HEK293 (cell line): Measurements from ENCODE around the gene ITGA3.

ENCODE experiments used
- CTCF ChIA-PET: fragments of 350-600 bp; formaldehyde crosslinking; extraction: SDS; loops from one replicate; lab custom pipeline; 2021; ENCODE audit warnings: antibody characterized with exemption; lab: Yijun Ruan, JAX
- POLR2A ChIA-PET: fragments of 300-600 bp; formaldehyde crosslinking; extraction: SDS; loops from one replicate; lab custom pipeline; 2020; ENCODE audit warnings: antibody characterized with exemption, inconsistent platforms; lab: Yijun Ruan, JAX
- H3K27ac ChIP-seq: fragments of 200-500 bp; sonication (Bioruptor generic); 2 replicates; pipeline ENCODE4 v1.5.1; 2014; ENCODE audit warnings: low read depth, low read length, control low read depth, inconsistent platforms; ENCODE audit errors: extremely low read depth
- H3K36me3 ChIP-seq, 2 experiments: fragments of 200-500 bp in 1 of 2; sonication (Bioruptor generic) in 1 of 2; 1 replicate in 1 of 2; 2 replicates in 1 of 2; pipeline ENCODE4 v1.5.1; 2014 to 2017; ENCODE audit warnings: inconsistent platforms in 2 of 2, low read length in 2 of 2; ENCODE audit not compliant: control insufficient read depth in 2 of 2, insufficient read depth in 1 of 2
- H3K4me1 ChIP-seq: fragments of 200-500 bp; sonication (Bioruptor generic); 2 replicates; pipeline ENCODE4 v1.5.1; 2014; ENCODE audit warnings: mild to moderate bottlenecking, low read length, inconsistent platforms; ENCODE audit not compliant: control insufficient read depth, insufficient read depth
- H3K4me3 ChIP-seq: 2 replicates; pipeline ENCODE4 v1.5.1; 2011; ENCODE audit warnings: low read depth, mild to moderate bottlenecking, control low read depth, low read length, moderate library complexity
- H3K9me3 ChIP-seq: fragments of 200-500 bp; sonication (Bioruptor generic); 2 replicates; pipeline ENCODE4 v1.5.1; 2014; ENCODE audit warnings: low read depth, low read length, inconsistent platforms; ENCODE audit not compliant: control insufficient read depth, insufficient read depth
- GLI4 ChIP-seq: fragments of 450-650 bp; formaldehyde crosslinking; IDR thresholded peaks from 2 replicates; pipeline ENCODE4 v1.5.1; 2016; ENCODE audit warnings: missing biosample characterization, missing genetic modification characterization
- KLF16 ChIP-seq: fragments of 450-650 bp; formaldehyde crosslinking; IDR thresholded peaks from 2 replicates; pipeline ENCODE4 v1.5.1; 2017; ENCODE audit warnings: missing biosample characterization, missing genetic modification characterization
- MZF1 ChIP-seq: fragments of 450-650 bp; formaldehyde crosslinking; IDR thresholded peaks from 2 replicates; pipeline ENCODE4 v1.5.1; 2017; ENCODE audit warnings: missing biosample characterization, missing genetic modification characterization, borderline replicate concordance
- OVOL3 ChIP-seq: fragments of 450-650 bp; formaldehyde crosslinking; IDR thresholded peaks from 2 replicates; pipeline ENCODE4 v1.5.1; 2016; ENCODE audit warnings: missing biosample characterization, missing genetic modification characterization
- ZEB2 ChIP-seq: fragments of 450-650 bp; formaldehyde crosslinking; IDR thresholded peaks from 2 replicates; pipeline ENCODE4 v1.5.1; 2016; ENCODE audit warnings: missing biosample characterization, missing genetic modification characterization
- ZFHX2 ChIP-seq: fragments of 450-650 bp; formaldehyde crosslinking; conservative IDR thresholded peaks from 2 replicates; pipeline ENCODE4 v1.5.1; 2016; ENCODE audit warnings: missing biosample characterization, missing genetic modification characterization
- ZNF132 ChIP-seq: fragments of 450-650 bp; formaldehyde crosslinking; IDR thresholded peaks from 2 replicates; pipeline ENCODE4 v1.5.1; 2017; ENCODE audit warnings: missing biosample characterization, missing genetic modification characterization, borderline replicate concordance
- ZNF138 ChIP-seq: fragments of 450-650 bp; formaldehyde crosslinking; IDR thresholded peaks from 2 replicates; pipeline ENCODE4 v1.5.1; 2016; ENCODE audit warnings: missing biosample characterization, missing genetic modification characterization, borderline replicate concordance
- ZNF175 ChIP-seq: fragments of 450-650 bp; formaldehyde crosslinking; IDR thresholded peaks from 2 replicates; pipeline ENCODE4 v1.5.1; 2016; ENCODE audit warnings: missing biosample characterization, missing genetic modification characterization
- ZNF221 ChIP-seq: fragments of 450-650 bp; formaldehyde crosslinking; IDR thresholded peaks from 2 replicates; pipeline ENCODE4 v1.5.1; 2017; ENCODE audit warnings: missing biosample characterization, missing genetic modification characterization, borderline replicate concordance
- ZNF354C ChIP-seq: fragments of 450-650 bp; formaldehyde crosslinking; IDR thresholded peaks from 2 replicates; pipeline ENCODE4 v1.5.1; 2016; ENCODE audit warnings: missing biosample characterization, missing genetic modification characterization, low read depth, borderline replicate concordance
- ZNF426 ChIP-seq: fragments of 450-650 bp; formaldehyde crosslinking; IDR thresholded peaks from 2 replicates; pipeline ENCODE4 v1.5.1; 2017; ENCODE audit warnings: missing biosample characterization, missing genetic modification characterization, mild to moderate bottlenecking, inconsistent platforms, moderate library complexity
- ZNF560 ChIP-seq: fragments of 450-650 bp; formaldehyde crosslinking; IDR thresholded peaks from 2 replicates; pipeline ENCODE4 v1.5.1; 2017; ENCODE audit warnings: missing biosample characterization, missing genetic modification characterization, borderline replicate concordance
- ZNF596 ChIP-seq: fragments of 450-650 bp; IDR thresholded peaks from 2 replicates; pipeline ENCODE4 v1.5.0; 2018; ENCODE audit warnings: missing biosample characterization, mild to moderate bottlenecking, missing genetic modification characterization, moderate library complexity
- ZNF600 ChIP-seq: fragments of 450-650 bp; formaldehyde crosslinking; IDR thresholded peaks from 2 replicates; pipeline ENCODE4 v1.5.1; 2016; ENCODE audit warnings: missing biosample characterization, missing genetic modification characterization
- ZNF623 ChIP-seq: fragments of 450-650 bp; formaldehyde crosslinking; IDR thresholded peaks from 2 replicates; pipeline ENCODE4 v1.5.1; 2016; ENCODE audit warnings: missing biosample characterization, missing genetic modification characterization
- ZNF629 ChIP-seq: fragments of 450-650 bp; formaldehyde crosslinking; IDR thresholded peaks from 2 replicates; pipeline ENCODE4 v1.5.1; 2017; ENCODE audit warnings: missing biosample characterization, missing genetic modification characterization
- ZNF660 ChIP-seq: fragments of 450-650 bp; IDR thresholded peaks from 2 replicates; pipeline ENCODE4 v1.5.1; 2018; ENCODE audit warnings: missing biosample characterization, mild to moderate bottlenecking, missing genetic modification characterization
- ZNF670 ChIP-seq: fragments of 450-650 bp; formaldehyde crosslinking; IDR thresholded peaks from 2 replicates; pipeline ENCODE4 v1.5.1; 2016; ENCODE audit warnings: missing biosample characterization, missing genetic modification characterization, low read depth
- ZNF76 ChIP-seq: fragments of 450-650 bp; formaldehyde crosslinking; IDR thresholded peaks from 2 replicates; pipeline ENCODE4; 2016; ENCODE audit warnings: low read depth, missing biosample characterization, missing genetic modification characterization, borderline replicate concordance
- ZNF791 ChIP-seq: fragments of 450-650 bp; formaldehyde crosslinking; IDR thresholded peaks from 2 replicates; pipeline ENCODE4 v1.5.1; 2016; ENCODE audit warnings: missing biosample characterization, missing genetic modification characterization
- ZNF792 ChIP-seq: fragments of 450-650 bp; formaldehyde crosslinking; IDR thresholded peaks from 2 replicates; pipeline ENCODE4 v1.5.1; 2016; ENCODE audit warnings: missing biosample characterization, missing genetic modification characterization
- TF ChIP-seq, protein P1 (sequence below): sonication (generic); formaldehyde crosslinking; IDR thresholded peaks from 2 replicates; pipeline ENCODE4 v1.8.1; 2022; ENCODE audit warnings: mild to moderate bottlenecking, moderate library complexity, missing genetic modification reagents
- TF ChIP-seq, protein P2 (sequence below): fragments of 450-650 bp; formaldehyde crosslinking; IDR thresholded peaks from 2 replicates; pipeline ENCODE4 v1.5.1; 2016; ENCODE audit warnings: missing biosample characterization, missing genetic modification characterization
- TF ChIP-seq, protein P3 (sequence below): fragments of 450-650 bp; formaldehyde crosslinking; IDR thresholded peaks from 2 replicates; pipeline ENCODE4 v1.5.1; 2016; ENCODE audit warnings: missing biosample characterization, missing genetic modification characterization
- TF ChIP-seq, protein P4 (sequence below): fragments of 450-650 bp; formaldehyde crosslinking; IDR thresholded peaks from 2 replicates; pipeline ENCODE4 v1.5.1; 2016; ENCODE audit warnings: missing biosample characterization, missing genetic modification characterization
- TF ChIP-seq, protein P5 (sequence below): fragments of 450-650 bp; formaldehyde crosslinking; IDR thresholded peaks from 2 replicates; pipeline ENCODE4 v1.5.1; 2016; ENCODE audit warnings: missing biosample characterization, missing genetic modification characterization

ITGA3 gene

DNA sequence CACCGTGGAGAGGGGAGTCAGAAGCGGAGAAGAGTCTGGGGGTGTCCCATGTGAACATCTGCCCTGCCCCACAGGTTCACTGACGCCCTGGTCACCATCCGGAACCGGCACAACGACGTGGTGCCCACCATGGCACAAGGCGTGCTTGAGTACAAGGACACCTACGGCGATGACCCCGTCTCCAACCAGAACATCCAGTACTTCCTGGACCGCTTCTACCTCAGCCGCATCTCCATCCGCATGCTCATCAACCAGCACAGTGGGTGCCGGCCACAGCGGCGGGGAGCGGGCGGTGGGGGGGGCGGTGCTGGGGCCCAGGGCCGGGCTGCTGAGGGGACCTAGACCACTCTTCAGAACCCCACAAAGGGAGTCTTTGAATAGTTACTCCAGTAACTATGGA lies 49.9 kb downstream of the ITGA3 start:
- ChIA-PET CTCF (interaction anchor here (1.0 to 4.0 kb wide), 2 partner anchors 9 to 12 kb away, joined by 3 to 21 read pairs; no protein-coding TSS in a partner anchor), POLR2A (no interaction called here)
- Histone ChIP-seq H3K4me1 (peaks cover 3% of the 10 kb centered on the region; the same call in 1 of the 2 replicates), H3K4me3 (no peak overlapping the region), H3K27ac (no peak overlapping the region), H3K36me3 (peaks cover 6 to 68% of the 10 kb centered on the region in 2 experiments; a peak in 2 of 3 replicates), H3K9me3 (no peaks in the 10 kb centered on the region)
- no peak for TF ChIP-seq ZNF132 (tag by site-specific recombination)
- no peak for TF ChIP-seq ZFHX2 (tag by site-specific recombination)
- TF ChIP-seq ZNF629 (tag by site-specific recombination) = no peak
- TF ChIP-seq, protein P1, sequence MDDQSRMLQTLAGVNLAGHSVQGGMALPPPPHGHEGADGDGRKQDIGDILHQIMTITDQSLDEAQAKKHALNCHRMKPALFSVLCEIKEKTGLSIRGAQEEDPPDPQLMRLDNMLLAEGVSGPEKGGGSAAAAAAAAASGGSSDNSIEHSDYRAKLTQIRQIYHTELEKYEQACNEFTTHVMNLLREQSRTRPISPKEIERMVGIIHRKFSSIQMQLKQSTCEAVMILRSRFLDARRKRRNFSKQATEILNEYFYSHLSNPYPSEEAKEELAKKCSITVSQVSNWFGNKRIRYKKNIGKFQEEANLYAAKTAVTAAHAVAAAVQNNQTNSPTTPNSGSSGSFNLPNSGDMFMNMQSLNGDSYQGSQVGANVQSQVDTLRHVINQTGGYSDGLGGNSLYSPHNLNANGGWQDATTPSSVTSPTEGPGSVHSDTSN = no peak
- TF ChIP-seq MZF1 (tag by site-specific recombination) = no peak
- no peak for TF ChIP-seq ZNF560
- TF ChIP-seq ZNF660 = no peak
- no peak for TF ChIP-seq ZNF600 (tag by site-specific recombination)
- TF ChIP-seq OVOL3 (tag by site-specific recombination) = no peak
- no peak for TF ChIP-seq ZNF175 (tag by site-specific recombination)
- TF ChIP-seq GLI4 = no peak
- no peak for TF ChIP-seq ZNF354C (tag by site-specific recombination)
- no peak for TF ChIP-seq ZNF670 (tag by site-specific recombination)
- no peak for TF ChIP-seq ZEB2 (tag by site-specific recombination)
- TF ChIP-seq ZNF791 = no peak
- TF ChIP-seq ZNF596 (tag by site-specific recombination) = no peak
- no peak for TF ChIP-seq KLF16 (tag by site-specific recombination)
- no peak for TF ChIP-seq ZNF138 (tag by site-specific recombination)
- TF ChIP-seq, protein P2, sequence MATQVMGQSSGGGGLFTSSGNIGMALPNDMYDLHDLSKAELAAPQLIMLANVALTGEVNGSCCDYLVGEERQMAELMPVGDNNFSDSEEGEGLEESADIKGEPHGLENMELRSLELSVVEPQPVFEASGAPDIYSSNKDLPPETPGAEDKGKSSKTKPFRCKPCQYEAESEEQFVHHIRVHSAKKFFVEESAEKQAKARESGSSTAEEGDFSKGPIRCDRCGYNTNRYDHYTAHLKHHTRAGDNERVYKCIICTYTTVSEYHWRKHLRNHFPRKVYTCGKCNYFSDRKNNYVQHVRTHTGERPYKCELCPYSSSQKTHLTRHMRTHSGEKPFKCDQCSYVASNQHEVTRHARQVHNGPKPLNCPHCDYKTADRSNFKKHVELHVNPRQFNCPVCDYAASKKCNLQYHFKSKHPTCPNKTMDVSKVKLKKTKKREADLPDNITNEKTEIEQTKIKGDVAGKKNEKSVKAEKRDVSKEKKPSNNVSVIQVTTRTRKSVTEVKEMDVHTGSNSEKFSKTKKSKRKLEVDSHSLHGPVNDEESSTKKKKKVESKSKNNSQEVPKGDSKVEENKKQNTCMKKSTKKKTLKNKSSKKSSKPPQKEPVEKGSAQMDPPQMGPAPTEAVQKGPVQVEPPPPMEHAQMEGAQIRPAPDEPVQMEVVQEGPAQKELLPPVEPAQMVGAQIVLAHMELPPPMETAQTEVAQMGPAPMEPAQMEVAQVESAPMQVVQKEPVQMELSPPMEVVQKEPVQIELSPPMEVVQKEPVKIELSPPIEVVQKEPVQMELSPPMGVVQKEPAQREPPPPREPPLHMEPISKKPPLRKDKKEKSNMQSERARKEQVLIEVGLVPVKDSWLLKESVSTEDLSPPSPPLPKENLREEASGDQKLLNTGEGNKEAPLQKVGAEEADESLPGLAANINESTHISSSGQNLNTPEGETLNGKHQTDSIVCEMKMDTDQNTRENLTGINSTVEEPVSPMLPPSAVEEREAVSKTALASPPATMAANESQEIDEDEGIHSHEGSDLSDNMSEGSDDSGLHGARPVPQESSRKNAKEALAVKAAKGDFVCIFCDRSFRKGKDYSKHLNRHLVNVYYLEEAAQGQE (tag by site-specific recombination) = no peak

DNA sequence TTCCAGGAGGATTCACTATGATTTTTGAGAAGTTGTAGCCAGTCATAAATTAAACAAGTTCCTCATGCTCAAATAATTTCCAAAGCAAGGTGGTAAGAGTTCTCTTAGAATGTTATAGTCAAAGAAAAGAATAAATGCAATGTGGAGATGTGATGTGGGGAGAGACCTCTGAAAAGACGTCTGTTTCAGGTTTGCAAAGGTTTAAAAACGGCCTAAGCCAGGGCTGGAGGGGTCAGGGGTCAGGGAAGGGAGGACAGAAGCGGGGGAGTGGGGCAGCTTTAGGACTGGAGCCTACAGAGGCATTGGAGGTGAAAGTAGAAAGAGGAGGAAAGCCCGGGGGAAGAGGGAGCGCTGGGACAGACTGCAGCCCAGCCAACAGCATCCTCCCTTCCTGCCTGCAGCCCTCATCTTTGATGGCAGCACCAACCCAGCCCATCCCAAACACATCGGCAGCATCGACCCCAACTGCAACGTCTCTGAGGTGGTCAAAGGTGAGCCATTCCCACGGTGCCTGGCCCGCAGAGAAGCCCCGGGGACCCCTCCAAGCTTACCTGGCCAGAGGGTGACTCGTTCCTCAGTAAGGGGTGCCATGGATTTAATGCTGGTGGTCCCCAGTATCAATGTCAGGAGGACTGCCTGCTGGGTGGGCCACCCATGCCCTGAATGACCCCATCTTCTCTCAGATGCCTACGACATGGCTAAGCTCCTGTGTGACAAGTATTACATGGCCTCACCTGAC lies 50.7 kb downstream of the ITGA3 start:
- TF ChIP-seq, protein P3, sequence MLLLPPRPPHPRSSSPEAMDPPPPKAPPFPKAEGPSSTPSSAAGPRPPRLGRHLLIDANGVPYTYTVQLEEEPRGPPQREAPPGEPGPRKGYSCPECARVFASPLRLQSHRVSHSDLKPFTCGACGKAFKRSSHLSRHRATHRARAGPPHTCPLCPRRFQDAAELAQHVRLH = no peak
- TF ChIP-seq ZNF623 (tag by site-specific recombination) = no peak
- TF ChIP-seq ZNF221 = no peak
- TF ChIP-seq ZNF76 (tag by site-specific recombination) = no peak
- TF ChIP-seq ZNF792 = no peak
- no peak for TF ChIP-seq ZNF426 (tag by site-specific recombination)
- TF ChIP-seq, protein P4, sequence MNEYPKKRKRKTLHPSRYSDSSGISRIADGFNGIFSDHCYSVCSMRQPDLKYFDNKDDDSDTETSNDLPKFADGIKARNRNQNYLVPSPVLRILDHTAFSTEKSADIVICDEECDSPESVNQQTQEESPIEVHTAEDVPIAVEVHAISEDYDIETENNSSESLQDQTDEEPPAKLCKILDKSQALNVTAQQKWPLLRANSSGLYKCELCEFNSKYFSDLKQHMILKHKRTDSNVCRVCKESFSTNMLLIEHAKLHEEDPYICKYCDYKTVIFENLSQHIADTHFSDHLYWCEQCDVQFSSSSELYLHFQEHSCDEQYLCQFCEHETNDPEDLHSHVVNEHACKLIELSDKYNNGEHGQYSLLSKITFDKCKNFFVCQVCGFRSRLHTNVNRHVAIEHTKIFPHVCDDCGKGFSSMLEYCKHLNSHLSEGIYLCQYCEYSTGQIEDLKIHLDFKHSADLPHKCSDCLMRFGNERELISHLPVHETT (tag by site-specific recombination) = no peak
- TF ChIP-seq, protein P5, sequence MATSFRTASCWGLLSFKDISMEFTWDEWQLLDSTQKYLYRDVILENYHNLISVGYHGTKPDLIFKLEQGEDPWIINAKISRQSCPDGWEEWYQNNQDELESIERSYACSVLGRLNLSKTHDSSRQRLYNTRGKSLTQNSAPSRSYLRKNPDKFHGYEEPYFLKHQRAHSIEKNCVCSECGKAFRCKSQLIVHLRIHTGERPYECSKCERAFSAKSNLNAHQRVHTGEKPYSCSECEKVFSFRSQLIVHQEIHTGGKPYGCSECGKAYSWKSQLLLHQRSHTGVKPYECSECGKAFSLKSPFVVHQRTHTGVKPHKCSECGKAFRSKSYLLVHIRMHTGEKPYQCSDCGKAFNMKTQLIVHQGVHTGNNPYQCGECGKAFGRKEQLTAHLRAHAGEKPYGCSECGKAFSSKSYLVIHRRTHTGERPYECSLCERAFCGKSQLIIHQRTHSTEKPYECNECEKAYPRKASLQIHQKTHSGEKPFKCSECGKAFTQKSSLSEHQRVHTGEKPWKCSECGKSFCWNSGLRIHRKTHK (tag by site-specific recombination) = no peak
- TF ChIP-seq, all 188 proteins: peak for 0
- Histone ChIP-seq H3K9me3 (no peaks in the 10 kb centered on the region), H3K4me1 (no peaks in the 10 kb centered on the region; the same call in 1 of the 2 replicates), H3K27ac (no peak overlapping the region), H3K4me3 (no peak overlapping the region), H3K36me3 (peaks cover 6 to 64% of the 10 kb centered on the region in 2 experiments; a peak in 2 of 3 replicates)
- ChIA-PET CTCF (interaction anchor here (0.6 to 1.7 kb wide), 3 partner anchors 9 to 19 kb away, joined by 3 to 6 read pairs (median 3); no protein-coding TSS in a partner anchor), POLR2A (no interaction called here)
